Measurements from ENCODE around the gene DTNA.
"Not testable (repeated sequence)": the region's sequence is repeated elsewhere in the genome, so short reads cannot be mapped to it uniquely, and the experiment has no call there.

DTNA gene

GRCh38 chr18:34709750-34710441, at the start of gene DTNA:
TSS of gene DTNA (plus strand) at chr18:34710298. CDS start at chr18:34755977, 45,679 bp downstream.
- no peak for DNase-seq (ENCODE audit: low read depth in 2 of 3, low spot score in 2 of 3)

DNA sequence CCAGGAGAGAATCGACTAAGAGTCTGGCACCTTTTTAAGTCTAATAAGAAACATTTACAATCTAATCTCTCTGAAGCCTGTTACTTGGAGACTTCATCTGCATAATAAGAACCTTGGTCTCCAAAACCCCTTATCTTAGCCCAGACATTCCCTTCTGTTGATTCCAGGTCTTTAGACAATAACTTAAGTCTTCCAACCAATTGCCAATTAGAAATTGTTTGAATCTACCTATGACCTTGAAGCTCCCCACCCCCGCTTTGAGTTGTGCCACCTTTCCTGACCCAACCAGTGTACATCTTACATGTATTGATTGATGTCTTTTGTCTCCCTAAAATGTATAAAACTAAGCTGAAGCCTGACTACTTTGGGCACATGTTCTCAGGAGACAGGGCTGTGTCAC, 49.5 kb upstream of the DTNA start:
- no peak for DNase-seq (ENCODE audit: low read depth in 2 of 3, low spot score in 2 of 3)

GRCh38 chr18:34661464-34662087, 48.5 kb upstream of the DTNA start:
- no peak for DNase-seq (ENCODE audit: low read depth in 2 of 3, low spot score in 2 of 3)

DNA sequence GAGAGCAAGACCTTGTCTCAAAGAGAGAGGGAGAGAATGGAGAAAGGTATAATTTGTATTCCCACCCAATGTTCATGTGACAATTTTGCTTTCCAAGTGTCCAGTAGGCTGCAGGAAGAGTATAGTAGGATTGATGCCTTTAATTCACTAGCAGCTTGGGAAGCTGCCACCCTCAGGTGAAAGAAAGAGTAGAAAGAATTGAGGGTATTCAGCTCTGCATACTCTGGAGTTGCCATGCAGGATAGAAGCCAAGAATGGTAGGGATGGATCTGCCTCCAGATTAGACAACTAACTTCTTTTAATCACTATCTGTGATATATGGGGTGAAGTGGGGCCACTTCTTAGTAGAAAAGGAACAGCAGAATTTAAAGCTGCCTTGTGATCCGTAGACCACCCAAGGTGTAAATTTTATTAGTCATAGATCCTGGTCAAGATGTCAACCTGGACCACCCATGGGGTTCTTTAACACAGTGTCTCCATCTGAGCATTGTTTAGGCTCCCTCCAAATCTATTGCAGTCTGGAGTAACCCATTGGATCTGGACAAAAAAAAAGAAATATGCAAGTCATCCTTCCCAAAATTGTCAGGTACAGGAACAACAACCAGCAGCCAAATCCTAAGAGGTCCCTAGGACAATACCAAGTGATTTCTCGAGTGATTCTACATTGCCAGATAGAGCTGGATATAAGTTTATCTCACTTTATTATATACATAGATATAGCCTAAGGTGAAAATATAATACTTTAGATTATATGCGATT, 33.1 kb upstream of the DTNA start:
- no peak for DNase-seq (ENCODE audit: low read depth in 2 of 3, low spot score in 2 of 3)

GRCh38 chr18:34689750-34690149, 20.3 kb upstream of the DTNA start:
- not testable (repeated sequence) for DNase-seq (ENCODE audit: low read depth in 2 of 3, low spot score in 2 of 3)

GRCh38 chr18:34691614-34692013, 18.5 kb upstream of the DTNA start:
- DNase-seq (ENCODE audit: low read depth in 2 of 3, low spot score in 2 of 3) = no peak

DNA sequence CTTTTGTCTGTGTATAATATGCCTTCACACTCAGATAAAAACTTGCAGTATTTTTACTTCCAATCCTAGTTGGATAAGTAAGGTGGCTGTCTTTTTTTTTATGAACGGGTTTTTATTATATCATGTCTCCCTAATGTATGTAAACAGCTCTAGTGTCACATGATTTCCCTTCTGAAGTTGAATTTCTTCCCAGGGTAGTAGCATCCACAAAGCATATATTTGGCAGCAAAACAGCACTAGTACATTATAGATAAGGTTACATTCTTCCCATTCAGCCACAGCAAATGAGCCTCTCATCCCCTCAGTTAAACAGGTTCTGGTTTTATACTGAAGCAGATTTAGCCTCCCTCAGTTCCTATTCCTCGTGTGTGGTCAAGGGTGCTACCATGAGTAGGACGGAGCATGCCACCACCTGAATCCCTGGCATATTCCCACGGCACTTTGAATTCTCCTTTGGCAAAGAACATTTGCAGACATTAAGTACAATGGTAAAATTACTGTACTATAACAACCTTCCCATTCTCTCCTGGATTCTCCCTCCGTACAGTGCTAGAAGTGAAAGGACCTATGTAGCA, 15.4 kb upstream of the DTNA start:
- no peak for DNase-seq (ENCODE audit: low read depth in 2 of 3, low spot score in 2 of 3)

DNA sequence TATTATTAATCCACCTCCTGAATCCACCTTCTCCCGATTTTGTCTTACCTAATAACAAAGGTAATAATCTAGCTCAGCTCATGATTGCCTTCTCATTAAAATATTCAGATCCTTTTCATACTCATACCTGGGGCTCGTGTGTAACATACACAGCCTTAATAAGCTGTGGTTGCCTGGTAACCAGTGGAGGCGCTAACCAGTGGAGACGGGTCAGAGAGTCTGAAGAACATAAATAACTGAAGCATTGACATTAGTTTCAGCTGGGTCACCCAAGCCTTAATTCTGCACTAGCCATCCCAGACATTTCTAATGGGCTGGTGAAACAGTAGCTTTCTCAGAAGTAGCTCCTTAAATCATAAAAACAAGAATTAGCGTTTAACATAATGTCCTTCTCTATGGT, 14.8 kb upstream of the DTNA start:
- DNase-seq (ENCODE audit: low read depth in 2 of 3, low spot score in 2 of 3) = no peak

- DNase-seq (ENCODE audit: low read depth in 2 of 3, low spot score in 2 of 3) = no peak
Measured at GRCh38 chr18:34696671-34697070, 13.4 kb upstream of the DTNA start.

DNA sequence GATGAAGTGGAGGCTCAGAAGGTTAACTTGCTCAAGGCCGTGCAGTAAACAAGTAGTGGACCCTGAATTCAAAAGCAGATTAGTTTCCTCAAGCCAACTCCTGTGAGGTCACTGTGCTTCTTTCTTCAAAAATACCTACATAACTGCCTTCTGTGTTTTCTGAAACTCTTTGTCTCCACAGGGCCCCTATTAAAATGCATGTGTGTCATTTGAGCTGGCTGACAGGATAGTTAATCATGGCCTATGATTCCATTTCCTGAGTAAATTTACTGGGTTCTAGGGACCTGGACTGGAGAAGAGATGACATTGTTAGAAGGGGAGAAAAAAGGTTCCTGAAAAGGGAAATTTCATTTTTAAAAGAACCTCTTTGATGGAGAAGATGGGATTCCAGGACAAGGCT, 12.9 kb upstream of the DTNA start:
- DNase-seq (ENCODE audit: low read depth in 2 of 3, low spot score in 2 of 3) = no peak

DNA sequence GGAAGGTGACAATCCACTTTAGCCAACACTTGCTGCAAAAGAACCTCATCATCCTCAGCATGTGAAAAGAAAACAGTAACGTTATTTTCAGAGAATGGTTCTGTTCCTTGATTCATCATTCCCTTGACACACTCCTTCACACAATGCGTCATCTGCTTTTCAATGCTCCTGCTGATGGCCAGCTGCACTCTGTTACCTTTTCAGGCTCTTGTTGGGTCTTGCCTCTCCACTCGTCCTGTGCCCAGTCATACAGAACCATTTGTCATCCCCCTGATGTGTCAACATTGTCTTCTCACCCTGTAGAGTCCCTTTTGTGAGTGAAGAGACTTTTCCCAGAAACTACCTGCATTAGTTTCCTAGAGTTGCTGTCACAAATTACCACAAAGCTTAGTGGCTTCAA, 12.2 kb upstream of the DTNA start:
- no peak for DNase-seq (ENCODE audit: low read depth in 2 of 3, low spot score in 2 of 3)

- no peak for DNase-seq (ENCODE audit: low read depth in 2 of 3, low spot score in 2 of 3)
Measured at GRCh38 chr18:34701911-34702310, 8.2 kb upstream of the DTNA start.

- DNase-seq (ENCODE audit: low read depth in 2 of 3, low spot score in 2 of 3) = no peak
Measured at GRCh38 chr18:34702814-34703213, 7.3 kb upstream of the DTNA start.

GRCh38 chr18:34704074-34704473, 6.0 kb upstream of the DTNA start:
- no peak for DNase-seq (ENCODE audit: low read depth in 2 of 3, low spot score in 2 of 3)

GRCh38 chr18:34704823-34705222, 5.3 kb upstream of the DTNA start:
- DNase-seq (ENCODE audit: low read depth in 2 of 3, low spot score in 2 of 3) = no peak

DNA sequence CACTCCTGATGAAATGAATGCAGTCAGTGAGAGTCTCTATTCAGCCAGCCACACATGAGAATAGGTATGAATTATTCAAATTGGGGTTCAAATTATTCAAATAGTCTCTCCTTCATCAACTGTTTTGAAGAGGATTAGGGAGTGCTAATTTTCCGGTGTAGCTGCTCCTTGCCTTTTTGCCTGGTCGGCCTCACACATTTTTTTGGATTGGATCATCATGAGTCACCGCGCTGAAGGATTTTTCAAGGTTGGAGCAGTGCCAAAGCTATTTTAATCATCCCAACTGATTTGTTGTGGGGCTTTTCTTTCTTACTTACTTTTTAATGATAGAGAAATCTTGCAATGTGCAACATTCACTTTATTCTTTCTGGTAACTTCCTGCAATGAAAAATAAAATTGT, 2.4 kb upstream of the DTNA start:
- DNase-seq (ENCODE audit: low read depth in 2 of 3, low spot score in 2 of 3) = no peak

GRCh38 chr18:34709104-34709503, 994 bp upstream of the DTNA start:
- DNase-seq (ENCODE audit: low read depth in 2 of 3, low spot score in 2 of 3) = no peak

- no peak for DNase-seq (ENCODE audit: low read depth in 2 of 3, low spot score in 2 of 3)
Measured at GRCh38 chr18:34710458-34710914, 388 bp downstream of the DTNA start.

DNA sequence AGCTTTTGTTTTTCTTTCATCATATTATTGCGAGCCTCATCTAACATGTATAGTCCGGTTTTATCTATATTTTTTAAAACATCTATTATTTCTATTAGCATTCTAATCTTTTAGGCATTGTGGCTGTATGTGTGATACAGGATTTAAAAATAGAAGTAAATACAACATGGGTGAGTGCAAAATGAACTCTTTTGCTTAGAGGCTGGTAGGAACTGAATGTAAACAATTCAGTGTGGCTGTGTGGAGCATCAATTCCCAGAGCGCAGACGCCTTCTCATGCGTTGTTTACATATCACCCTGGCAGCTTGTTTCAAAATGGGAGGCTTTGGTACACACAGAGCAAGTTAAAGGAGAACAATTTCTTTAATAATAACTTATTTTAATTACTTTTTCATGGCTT, 836 bp downstream of the DTNA start:
- DNase-seq (ENCODE audit: low read depth in 2 of 3, low spot score in 2 of 3) = no peak

- DNase-seq (ENCODE audit: low read depth in 2 of 3, low spot score in 2 of 3) = not testable (repeated sequence)
Measured at GRCh38 chr18:34716111-34716510, 6.0 kb downstream of the DTNA start.

DNA sequence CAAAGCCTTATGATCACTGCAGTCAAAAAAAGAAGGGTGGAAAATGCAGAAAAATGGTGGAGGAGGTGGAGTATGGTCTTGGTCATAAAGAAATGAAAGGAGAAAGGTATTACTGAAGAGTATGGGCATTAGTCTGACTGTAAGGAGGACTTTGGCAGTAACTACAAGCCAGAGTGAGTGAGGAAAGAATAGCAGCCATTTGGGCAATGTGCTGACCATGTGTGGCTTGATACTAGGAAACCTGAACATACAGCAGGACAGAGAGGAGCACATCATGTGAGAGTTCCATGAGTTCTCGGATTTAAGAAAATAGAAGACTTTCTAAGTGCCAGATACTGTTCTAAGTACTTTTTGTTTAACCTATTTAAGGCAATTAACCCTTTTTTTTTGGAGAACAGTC, 8.5 kb downstream of the DTNA start:
- DNase-seq (ENCODE audit: low read depth in 2 of 3, low spot score in 2 of 3) = no peak

DNA sequence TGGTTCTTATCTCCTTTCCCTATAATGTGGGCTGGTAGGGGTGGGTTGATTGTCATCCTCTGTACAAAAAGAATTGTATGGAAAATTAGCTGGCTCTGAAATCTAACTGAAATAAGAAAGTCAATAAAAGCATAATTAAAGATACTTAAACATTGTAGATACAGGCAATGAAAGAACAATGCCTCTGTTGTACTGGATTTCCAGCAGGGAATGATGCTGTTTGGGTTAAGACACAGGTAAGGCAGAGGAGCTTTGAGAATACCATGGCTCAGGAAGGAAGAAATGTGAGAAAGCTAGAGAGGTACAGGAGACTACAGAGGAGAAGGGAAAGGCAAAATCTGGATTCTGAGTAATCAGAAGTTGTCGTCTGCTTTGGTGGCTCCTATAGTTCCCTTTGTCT, 10.1 kb downstream of the DTNA start:
- no peak for DNase-seq (ENCODE audit: low read depth in 2 of 3, low spot score in 2 of 3)

Measured in activated CD8-positive, alpha-beta memory T cell treated with anti-CD3 and anti-CD28 coated beads for 48 hours (primary cell).